ENCODE data around the gene ECSCR. TPM values are rescaled to one million over a fixed set of nuclear protein-coding genes. Genes with fewer than 3 reads are reported as not detected.
A peak's percentile ranks its signal among the peaks of the same experiment; 100 is the strongest.

ECSCR gene
- total and polyA plus RNA-seq, 10 of the 15 experiments (the other 5 are each of a cell fraction or from before 2014, with no cell fraction given) = 0.15 to 0.83 (median 0.23) TPM; not detected in 3

GRCh38 chr5:139422307-139422893 lies 40.1 kb downstream of the ECSCR start (continued):
- TF ChIP-seq CEBPZ (IDR thresholded peaks at IDR 0.05; ENCODE audit: low read depth, low read length) = no peak
- TF ChIP-seq STAT3 (IDR thresholded peaks at IDR 0.05; ENCODE audit: low read depth, low read length) = no peak
- no peak for TF ChIP-seq ZSCAN29 (IDR thresholded peaks at IDR 0.05)
- TF ChIP-seq MEF2A (IDR thresholded peaks at IDR 0.05; ENCODE audit: insufficient read depth, low read depth, low read length) = 0 out of 2 replicates have a peak, but pooled peaks have one; percentile 34
- TF ChIP-seq MEF2B (IDR thresholded peaks at IDR 0.05; ENCODE audit: partially characterized antibody, poor library complexity, severe bottlenecking) = no peak
- TF ChIP-seq IKZF1 (conservative IDR thresholded peaks at IDR 0.05) = no peak
- TF ChIP-seq STAT1 (conservative IDR thresholded peaks at IDR 0.05) = no peak
- no peak for TF ChIP-seq BRCA1 (IDR thresholded peaks at IDR 0.05; ENCODE audit: low read depth, low read length)
- TF ChIP-seq ESRRA (IDR thresholded peaks at IDR 0.05; ENCODE audit: low read length) = no peak
- TF ChIP-seq RAD21 (IDR thresholded peaks at IDR 0.05; ENCODE audit: insufficient read depth, low read depth, low read length) = peak; percentile 99
- TF ChIP-seq PML (IDR thresholded peaks at IDR 0.05; ENCODE audit: low read length) = peak; percentile 27; the same call in 1 of the 2 replicates
- no peak for TF ChIP-seq ATF3 (IDR thresholded peaks at IDR 0.05; ENCODE audit: borderline replicate concordance, extremely low read depth, low read depth, low read length)
- TF ChIP-seq RAD51 (IDR thresholded peaks at IDR 0.05) = peak; percentile 23; the same call in 1 of the 2 replicates
- peak; percentile 32; the same call in 1 of the 2 replicates for TF ChIP-seq NKRF (conservative IDR thresholded peaks at IDR 0.05)
- TF ChIP-seq, protein P1, sequence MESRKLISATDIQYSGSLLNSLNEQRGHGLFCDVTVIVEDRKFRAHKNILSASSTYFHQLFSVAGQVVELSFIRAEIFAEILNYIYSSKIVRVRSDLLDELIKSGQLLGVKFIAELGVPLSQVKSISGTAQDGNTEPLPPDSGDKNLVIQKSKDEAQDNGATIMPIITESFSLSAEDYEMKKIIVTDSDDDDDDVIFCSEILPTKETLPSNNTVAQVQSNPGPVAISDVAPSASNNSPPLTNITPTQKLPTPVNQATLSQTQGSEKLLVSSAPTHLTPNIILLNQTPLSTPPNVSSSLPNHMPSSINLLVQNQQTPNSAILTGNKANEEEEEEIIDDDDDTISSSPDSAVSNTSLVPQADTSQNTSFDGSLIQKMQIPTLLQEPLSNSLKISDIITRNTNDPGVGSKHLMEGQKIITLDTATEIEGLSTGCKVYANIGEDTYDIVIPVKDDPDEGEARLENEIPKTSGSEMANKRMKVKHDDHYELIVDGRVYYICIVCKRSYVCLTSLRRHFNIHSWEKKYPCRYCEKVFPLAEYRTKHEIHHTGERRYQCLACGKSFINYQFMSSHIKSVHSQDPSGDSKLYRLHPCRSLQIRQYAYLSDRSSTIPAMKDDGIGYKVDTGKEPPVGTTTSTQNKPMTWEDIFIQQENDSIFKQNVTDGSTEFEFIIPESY (IDR thresholded peaks at IDR 0.05) = no peak
- TF ChIP-seq, protein P2, sequence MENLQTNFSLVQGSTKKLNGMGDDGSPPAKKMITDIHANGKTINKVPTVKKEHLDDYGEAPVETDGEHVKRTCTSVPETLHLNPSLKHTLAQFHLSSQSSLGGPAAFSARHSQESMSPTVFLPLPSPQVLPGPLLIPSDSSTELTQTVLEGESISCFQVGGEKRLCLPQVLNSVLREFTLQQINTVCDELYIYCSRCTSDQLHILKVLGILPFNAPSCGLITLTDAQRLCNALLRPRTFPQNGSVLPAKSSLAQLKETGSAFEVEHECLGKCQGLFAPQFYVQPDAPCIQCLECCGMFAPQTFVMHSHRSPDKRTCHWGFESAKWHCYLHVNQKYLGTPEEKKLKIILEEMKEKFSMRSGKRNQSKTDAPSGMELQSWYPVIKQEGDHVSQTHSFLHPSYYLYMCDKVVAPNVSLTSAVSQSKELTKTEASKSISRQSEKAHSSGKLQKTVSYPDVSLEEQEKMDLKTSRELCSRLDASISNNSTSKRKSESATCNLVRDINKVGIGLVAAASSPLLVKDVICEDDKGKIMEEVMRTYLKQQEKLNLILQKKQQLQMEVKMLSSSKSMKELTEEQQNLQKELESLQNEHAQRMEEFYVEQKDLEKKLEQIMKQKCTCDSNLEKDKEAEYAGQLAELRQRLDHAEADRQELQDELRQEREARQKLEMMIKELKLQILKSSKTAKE (IDR thresholded peaks at IDR 0.05; ENCODE audit: low read depth, poor library complexity, severe bottlenecking) = peak; percentile 50
- TF ChIP-seq ZNF24 (IDR thresholded peaks at IDR 0.05) = 0 out of 2 replicates have a peak, but pooled peaks have one; percentile 33
- peak; percentile 90 for TF ChIP-seq ATF7 (IDR thresholded peaks at IDR 0.05; ENCODE audit: low read depth)
- no peak for TF ChIP-seq HDAC6 (IDR thresholded peaks at IDR 0.05; ENCODE audit: unreplicated experiment)
- TF ChIP-seq ZZZ3 (IDR thresholded peaks at IDR 0.05; ENCODE audit: control insufficient read depth, insufficient read length, low read depth) = no peak
- no peak for TF ChIP-seq IKZF2 (IDR thresholded peaks at IDR 0.05)

All from GM12878 (cell line).